Articular chondrocyte of knee joint (primary cell): Measurements from ENCODE around the gene ZNG1E. TPM values are rescaled to one million over a fixed set of nuclear protein-coding genes. Genes with fewer than 3 reads are reported as not detected.

Source experiments
- total RNA-seq: library from RNA; depleted of rRNA; stranded (reverse); fragments of >200 nt; gene quantifications from 2 replicates; pipeline ENCODE4 v1.2.3, GENCODE V29; 2012

The ZNG1E gene
- 37.1 and 39.9 TPM in 2 replicates for total RNA-seq

GRCh38 chr9:65675589-65676021 lies at the start of gene ZNG1E:
ZNG1E (plus strand) TSS chr9:65675928; CDS start chr9:65675977, 49 bp downstream.

GRCh38 chr9:65737096-65737564 lies 61.4 kb downstream of the ZNG1E start, which contains the start of gene FOXD4L4:
FOXD4L4 (plus strand) TSS chr9:65737146; CDS start chr9:65737146, 0 bp downstream.

Other genes with a start within 250 kb of the ZNG1E start
- 0.13 TPM in 1 of 2 replicates, not detected in the other for gene FOXD4L4, start 61.2 kb downstream of the ZNG1E start, total RNA-seq